ENCODE data around the gene VPS35L. TPM values are rescaled to one million over a fixed set of nuclear protein-coding genes. Genes with fewer than 3 reads are reported as not detected.

Gene VPS35L
- total and polyA plus RNA-seq, 10 of the 15 experiments (the other 5 are each of a cell fraction or from before 2014, with no cell fraction given), result 14.9 to 44.1 (median 26.3) TPM

- Histone ChIP-seq H3K27ac (ENCODE audit: control insufficient read depth, insufficient read depth) (no peak overlapping the region), H3K36me3 (ENCODE audit: control insufficient read depth in 2 of 2, insufficient read depth in 2 of 2, low read length in 1 of 2) (no peaks in the 10 kb centered on the region), H3K9ac (ENCODE audit: control insufficient read depth, insufficient read depth, low read length) (no peak overlapping the region), H3K79me2 (ENCODE audit: control insufficient read depth, insufficient read depth, low read length) (no peaks in the 10 kb centered on the region), H3K4me2 (ENCODE audit: control insufficient read depth, insufficient read depth) (no peak overlapping the region), H3K9me3 (replicated peaks; ENCODE audit: control insufficient read depth, insufficient read depth, low read length) (no peaks in the 10 kb centered on the region), H3K4me1 (ENCODE audit: control insufficient read depth, insufficient read depth, low read length) (no peaks in the 10 kb centered on the region), H2AFZ (ENCODE audit: control insufficient read depth, low read depth, low read length) (no peak overlapping the region), H3K4me3 (no peak overlapping the region), H3K27me3 (replicated peaks in 1 of 2; ENCODE audit: control insufficient read depth in 2 of 2, insufficient read depth in 2 of 2, low read length in 1 of 2) (no peaks in the 10 kb centered on the region), H4K20me1 (ENCODE audit: control insufficient read depth, insufficient read depth) (no peaks in the 10 kb centered on the region)
- ChIA-PET RAD21 (ENCODE audit: unreplicated experiment) (no interaction called here), POLR2A (interaction anchor here (0.5 kb wide), 1 partner anchor 25 kb away, joined by 3 read pairs; no protein-coding TSS in a partner anchor), CTCF (interaction anchor here (0.7 kb wide), 2 partner anchors 167 to 650 kb away, joined by 3 to 7 read pairs; no protein-coding TSS in a partner anchor), SMC1A (ENCODE audit: uncharacterized antibody, unreplicated experiment) (interaction anchor here (2.1 kb wide), 1 partner anchor 12 kb away, joined by 5 read pairs; no protein-coding TSS in a partner anchor)
- intact Hi-C loops (cut with micrococcal nuclease; ENCODE audit: unreplicated experiment), result no loop called here
- BruUV-seq (replicated peaks), result no TSS peak
- in situ Hi-C loops (cut with MboI), result no loop called here
- ATAC-seq (no peak), DNase-seq (ENCODE audit: low read depth, low spot score) (no peak), FAIRE-seq (no peak)
- 36% methylated on average over 12 of the region's 12 CpGs for WGBS (ENCODE audit: insufficient coverage, insufficient replicate concordance, low lambda C conversion rate, missing lambda C conversion rate)
- TF ChIP-seq ZBTB4 (CRISPR knock-in tag; IDR thresholded peaks at IDR 0.05) (no peak), ATF3 (IDR thresholded peaks at IDR 0.05; ENCODE audit: borderline replicate concordance, extremely low read depth, low read depth, low read length) (no peak), ZSCAN29 (IDR thresholded peaks at IDR 0.05) (no peak), CEBPZ (IDR thresholded peaks at IDR 0.05; ENCODE audit: low read depth, low read length) (no peak), HDAC6 (IDR thresholded peaks at IDR 0.05; ENCODE audit: unreplicated experiment) (no peak), ASH2L (IDR thresholded peaks at IDR 0.05; ENCODE audit: borderline replicate concordance, low read depth) (no peak), RBBP5 (conservative IDR thresholded peaks at IDR 0.05) (no peak), TBL1XR1 (IDR thresholded peaks at IDR 0.05; ENCODE audit: low read depth, low read length) (no peak), POLR2A (IDR thresholded peaks at IDR 0.05; ENCODE audit: low read depth, low read length) (no peak), MYC (IDR thresholded peaks at IDR 0.05; ENCODE audit: insufficient read depth, insufficient read length, insufficient replicate concordance, low read length, severe bottlenecking) (no peak)
These were observed 182.0 kb downstream of the VPS35L start for GRCh38 chr16:19737306-19738038.
